ENCODE results near the gene BPGM.

GRCh38 chr7:134622303-134622995 is 24.2 kb upstream of the BPGM start:
- TF ChIP-seq CTCF (conservative IDR thresholded peaks at IDR 0.05; ENCODE audit: low read length) (no peak), EZH2phosphoT487 (IDR thresholded peaks at IDR 0.05; ENCODE audit: borderline replicate concordance) (no peak)

All from Loucy (cell line).